GM19239 (cell line): Measurements from ENCODE around the gene TTC39A.

Experiments
- DNase-seq: peaks from one replicate; pipeline ENCODE4 v3.0.0; 2011; ENCODE audit warnings: low spot score; ENCODE audit not compliant: insufficient read length
- FAIRE-seq: peaks from 2 replicates; lab custom pipeline; 2011; peaks lifted over from hg19 to GRCh38; lab: Jason Lieb, UNC

TTC39A gene

GRCh38 chr1:51320967-51321923 is 9.1 kb downstream of the TTC39A start:
- no peak for DNase-seq
- FAIRE-seq: no peak

- DNase-seq (no peak), FAIRE-seq (no peak)
Measured at GRCh38 chr1:51317798-51318197, 12.6 kb downstream of the TTC39A start.

- DNase-seq: no peak
- FAIRE-seq: no peak
Measured at GRCh38 chr1:51316846-51317120, 13.6 kb downstream of the TTC39A start.

- DNase-seq (no peak), FAIRE-seq (no peak)
Measured at GRCh38 chr1:51316113-51316845, 14.1 kb downstream of the TTC39A start.

GRCh38 chr1:51314974-51315373 is 15.4 kb downstream of the TTC39A start:
- FAIRE-seq: no peak

GRCh38 chr1:51313961-51314777 is 16.2 kb downstream of the TTC39A start:
- DNase-seq: no peak
- FAIRE-seq: no peak

More at GRCh38 chr1:51314974-51315373, 15.4 kb downstream of the TTC39A start:
- DNase-seq: no peak

- DNase-seq (no peak), FAIRE-seq (no peak)
Measured at GRCh38 chr1:51313268-51313852, 17.0 kb downstream of the TTC39A start.

GRCh38 chr1:51312718-51313117 is 17.6 kb downstream of the TTC39A start:
- no peak for FAIRE-seq
- DNase-seq: no peak

- no peak for FAIRE-seq
Measured at GRCh38 chr1:51311826-51312225, 18.5 kb downstream of the TTC39A start.

GRCh38 chr1:51310871-51311613 is 19.3 kb downstream of the TTC39A start:
- no peak for DNase-seq
- no peak for FAIRE-seq

More at GRCh38 chr1:51311826-51312225, 18.5 kb downstream of the TTC39A start:
- DNase-seq: no peak

- DNase-seq (no peak), FAIRE-seq (no peak)
Measured at GRCh38 chr1:51309291-51309690, 21.1 kb downstream of the TTC39A start.

- DNase-seq (no peak), FAIRE-seq (no peak)
Measured at GRCh38 chr1:51308636-51309035, 21.7 kb downstream of the TTC39A start.

- no peak for FAIRE-seq
- no peak for DNase-seq
Measured at GRCh38 chr1:51306950-51307349, 23.4 kb downstream of the TTC39A start.

GRCh38 chr1:51305371-51305823 is 25.0 kb downstream of the TTC39A start:
- DNase-seq (peak; percentile 46), FAIRE-seq (peak; percentile 85)

- DNase-seq: no peak
- FAIRE-seq: no peak
Measured at GRCh38 chr1:51304360-51304759, 26.0 kb downstream of the TTC39A start.

GRCh38 chr1:51303751-51304251 is 26.6 kb downstream of the TTC39A start:
- DNase-seq (no peak), FAIRE-seq (peak; percentile 87)

GRCh38 chr1:51303315-51303714 is 27.0 kb downstream of the TTC39A start:
- no peak for FAIRE-seq

GRCh38 chr1:51302746-51303145 is 27.6 kb downstream of the TTC39A start:
- FAIRE-seq: no peak
- no peak for DNase-seq

More at GRCh38 chr1:51303315-51303714, 27.0 kb downstream of the TTC39A start:
- DNase-seq: no peak

- DNase-seq: no peak
- no peak for FAIRE-seq
Measured at GRCh38 chr1:51302270-51302669, 28.1 kb downstream of the TTC39A start.
